H1 (cell line): Measurements from ENCODE around the gene RPS21. TPM values are rescaled to one million over a fixed set of nuclear protein-coding genes. Genes with fewer than 3 reads are reported as not detected.

Experiments
- CTCF ChIA-PET: fragments of 300-600 bp; sonication (Branson Sonifier 250); formaldehyde crosslinking; loops from one replicate; lab custom pipeline; 2021; ENCODE audit not compliant: partially characterized antibody; lab: Charles Lee
- POLR2A ChIA-PET: fragments of 300-600 bp; sonication (Branson Sonifier 250); formaldehyde crosslinking; loops from one replicate; lab custom pipeline; 2021; ENCODE audit warnings: inconsistent platforms; ENCODE audit not compliant: partially characterized antibody; lab: Charles Lee
- DNase-seq, 2 experiments: peaks; one replicate each; pipeline versions ENCODE4 v3.0.0 to v3.0.0-alpha.2; 2010 to 2022; ENCODE audit warnings: low spot score in 2 of 2, low read depth in 1 of 2, mixed read lengths in 1 of 2
- FAIRE-seq: peaks from 2 replicates; lab custom pipeline; 2011; peaks lifted over from hg19 to GRCh38; lab: Jason Lieb, UNC
- H2AFZ ChIP-seq: 2 replicates; pipeline ENCODE4 v1.8.1; 2012; ENCODE audit warnings: low read length, inconsistent platforms
- H2AK5ac ChIP-seq: 2 replicates; pipeline ENCODE4 v1.6.1; 2013; ENCODE audit warnings: low read depth, low read length
- H2BK120ac ChIP-seq: replicated peaks from 2 replicates; pipeline ENCODE3; 2013; ENCODE audit warnings: low read depth, low read length, inconsistent platforms
- H2BK12ac ChIP-seq: 2 replicates; pipeline ENCODE4 v1.6.1; 2013; ENCODE audit warnings: low read depth, low read length
- H2BK15ac ChIP-seq: 2 replicates; pipeline ENCODE4 v1.6.1; 2013; ENCODE audit warnings: low read length
- H2BK20ac ChIP-seq: 2 replicates; pipeline ENCODE4 v1.6.1; 2013; ENCODE audit warnings: low read length
- H2BK5ac ChIP-seq: 2 replicates; pipeline ENCODE4 v1.6.1; 2013; ENCODE audit warnings: low read depth, low read length
- H3K14ac ChIP-seq: 2 replicates; pipeline ENCODE4 v1.6.1; 2013; ENCODE audit warnings: inconsistent platforms; ENCODE audit not compliant: insufficient read length
- H3K18ac ChIP-seq: 2 replicates; pipeline ENCODE4 v1.6.1; 2013; ENCODE audit warnings: low read length; ENCODE audit errors: extremely low read depth
- H3K23ac ChIP-seq: 2 replicates; pipeline ENCODE4 v1.6.1; 2013; ENCODE audit warnings: inconsistent platforms; ENCODE audit not compliant: insufficient read length
- H3K23me2 ChIP-seq: 2 replicates; pipeline ENCODE4 v1.6.1; 2013; ENCODE audit warnings: low read depth, low read length
- H3K27ac ChIP-seq: 2 replicates; pipeline ENCODE4 v1.6.1; 2011; ENCODE audit warnings: low read depth, low read length, inconsistent platforms
- H3K27me3 ChIP-seq, 4 experiments: replicated peaks in 1 of 4; 1 replicate in 1 of 4; 2 replicates in 3 of 4; pipeline versions ENCODE4 v1.6.1 to v1.8.1; 2011 to 2013; ENCODE audit warnings: low read length in 3 of 4, mild to moderate bottlenecking in 3 of 4, inconsistent platforms in 2 of 4, mixed read lengths in 2 of 4, moderate library complexity in 1 of 4; ENCODE audit not compliant: control insufficient read depth in 3 of 4, insufficient read depth in 3 of 4; ENCODE audit errors: extremely low read depth in 1 of 4
- H3K36me3 ChIP-seq, 4 experiments: 2 replicates each; pipeline versions ENCODE4 v1.6.1 to v1.8.1; 2011 to 2013; ENCODE audit warnings: mild to moderate bottlenecking in 4 of 4, low read length in 3 of 4, moderate library complexity in 2 of 4, control low read depth in 1 of 4, inconsistent platforms in 1 of 4; ENCODE audit not compliant: insufficient read depth in 4 of 4, control insufficient read depth in 2 of 4
- H3K4ac ChIP-seq: replicated peaks from 2 replicates; pipeline ENCODE3; 2013; ENCODE audit warnings: low read length, low read depth, mixed read lengths, inconsistent platforms; ENCODE audit not compliant: insufficient read length
- H3K4me1 ChIP-seq, 4 experiments: replicated peaks in 1 of 4; 1 replicate in 1 of 4; 2 replicates in 3 of 4; pipeline versions ENCODE4 v1.6.1 to v1.8.1; 2011 to 2013; ENCODE audit warnings: low read length in 3 of 4, inconsistent platforms in 2 of 4, mixed read lengths in 1 of 4; ENCODE audit not compliant: insufficient read depth in 4 of 4, control insufficient read depth in 3 of 4
- H3K4me2 ChIP-seq, 2 experiments: 2 replicates each; pipeline versions ENCODE4 v1.6.1 to v1.8.1; 2011 to 2013; ENCODE audit warnings: low read depth in 2 of 2, low read length in 2 of 2, control low read depth in 1 of 2, inconsistent platforms in 1 of 2, mild to moderate bottlenecking in 1 of 2; ENCODE audit not compliant: insufficient read depth in 1 of 2
- H3K4me3 ChIP-seq, 4 experiments: fragments of 200-600, 300-600 bp in 1 of 4; sonication (generic), shearing (Covaris generic), sonication (Bioruptor Twin) in 1 of 4; 2 replicates each; pipeline versions ENCODE4 v1.5.1 to v1.8.1; 2011 to 2016; ENCODE audit warnings: low read length in 4 of 4, low read depth in 3 of 4, control low read depth in 2 of 4, inconsistent platforms in 2 of 4, mild to moderate bottlenecking in 2 of 4, mixed read lengths in 1 of 4, moderate library complexity in 1 of 4; ENCODE audit not compliant: insufficient read depth in 2 of 4; ENCODE audit errors: extremely low read depth in 1 of 4
- H3K56ac ChIP-seq: replicated peaks from 2 replicates; pipeline ENCODE3; 2013; ENCODE audit warnings: low read depth, mild to moderate bottlenecking, mixed read lengths, low read length, inconsistent platforms; ENCODE audit not compliant: insufficient read length
- H3K79me1 ChIP-seq: 2 replicates; pipeline ENCODE4 v1.6.1; 2013; ENCODE audit warnings: low read depth, low read length, control low read depth
- H3K79me2 ChIP-seq, 2 experiments: 2 replicates each; pipeline versions ENCODE4 v1.6.1 to v1.8.1; 2012 to 2013; ENCODE audit warnings: low read length in 2 of 2, mild to moderate bottlenecking in 2 of 2, inconsistent platforms in 1 of 2; ENCODE audit not compliant: insufficient read depth in 2 of 2, control insufficient read depth in 1 of 2
- H3K9ac ChIP-seq, 4 experiments: replicated peaks in 1 of 4; 1 replicate in 1 of 4; 2 replicates in 3 of 4; pipeline versions ENCODE4 v1.6.1 to v1.8.1; 2011 to 2013; ENCODE audit warnings: low read depth in 3 of 4, low read length in 3 of 4, control low read depth in 2 of 4, mild to moderate bottlenecking in 2 of 4, moderate library complexity in 2 of 4, inconsistent platforms in 1 of 4; ENCODE audit errors: extremely low read depth in 1 of 4
- H3K9me3 ChIP-seq, 2 experiments: 2 replicates each; pipeline versions ENCODE4 v1.6.1 to v1.8.1; 2012 to 2013; ENCODE audit warnings: mild to moderate bottlenecking in 2 of 2, moderate library complexity in 2 of 2, control low read depth in 1 of 2, inconsistent platforms in 1 of 2, low read depth in 1 of 2, low read length in 1 of 2, mixed read lengths in 1 of 2; ENCODE audit not compliant: insufficient read depth in 2 of 2
- H4K20me1 ChIP-seq, 2 experiments: replicated peaks in 1 of 2; 2 replicates each; pipeline versions ENCODE3 to v1.8.1; 2011 to 2013; ENCODE audit warnings: inconsistent platforms in 2 of 2, low read length in 2 of 2, mild to moderate bottlenecking in 1 of 2; ENCODE audit not compliant: insufficient read depth in 2 of 2, control insufficient read depth in 1 of 2
- H4K5ac ChIP-seq: 2 replicates; pipeline ENCODE4 v1.6.1; 2013; ENCODE audit warnings: low read length, low read depth, mixed read lengths, inconsistent platforms; ENCODE audit not compliant: insufficient read length
- H4K8ac ChIP-seq: 2 replicates; pipeline ENCODE4 v1.8.0; 2013; ENCODE audit warnings: mild to moderate bottlenecking, moderate library complexity, low read length, inconsistent platforms; ENCODE audit not compliant: insufficient read depth; ENCODE audit errors: extremely low read depth
- H4K91ac ChIP-seq: replicated peaks from 2 replicates; pipeline ENCODE3; 2013; ENCODE audit warnings: low read length, mixed read lengths, inconsistent platforms; ENCODE audit not compliant: insufficient read length
- ASH2L ChIP-seq: fragments of 200-600, 300-600 bp; sonication (generic); IDR thresholded peaks from one replicate; pipeline ENCODE4 v1.7.1; 2017; ENCODE audit warnings: low read length
- ATF2 ChIP-seq: IDR thresholded peaks from 2 replicates; pipeline ENCODE4 v1.6.1; 2012; ENCODE audit warnings: low read length, inconsistent platforms
- BACH1 ChIP-seq: IDR thresholded peaks from 2 replicates; pipeline ENCODE4 v1.6.1; 2012; ENCODE audit warnings: low read length, improper control_type of control experiment
- BCL11A ChIP-seq, 2 experiments: IDR thresholded peaks; one replicate each; pipeline ENCODE4 v1.6.1; 2011; ENCODE audit warnings: low read depth in 2 of 2, low read length in 2 of 2, mild to moderate bottlenecking in 2 of 2
- CHD1 ChIP-seq: IDR thresholded peaks from 2 replicates; pipeline ENCODE4 v1.6.1; 2012; ENCODE audit warnings: low read depth, low read length, improper control_type of control experiment
- CREB1 ChIP-seq: IDR thresholded peaks from 2 replicates; pipeline ENCODE4 v1.6.1; 2012; ENCODE audit warnings: inconsistent platforms
- CTBP2 ChIP-seq: IDR thresholded peaks from 2 replicates; pipeline ENCODE4 v1.7.0; 2011; ENCODE audit warnings: borderline replicate concordance, mild to moderate bottlenecking, moderate library complexity, mixed read lengths, low read length; ENCODE audit not compliant: insufficient read depth, insufficient read length
- EZH2 ChIP-seq: fragments of 200-600 bp; sonication (generic); IDR thresholded peaks from 2 replicates; pipeline ENCODE4 v1.7.1; 2012; ENCODE audit warnings: low read depth, mild to moderate bottlenecking, moderate library complexity, low read length, inconsistent platforms; ENCODE audit not compliant: severe bottlenecking
- GTF2F1 ChIP-seq: IDR thresholded peaks from 2 replicates; pipeline ENCODE4 v1.6.1; 2012; ENCODE audit warnings: low read depth, low read length, improper control_type of control experiment, borderline replicate concordance
- RBBP5 ChIP-seq: IDR thresholded peaks from 2 replicates; pipeline ENCODE4 v1.7.1; 2012; ENCODE audit warnings: low read depth, mild to moderate bottlenecking, inconsistent platforms, low read length, moderate library complexity, borderline replicate concordance
- SIN3A ChIP-seq, 2 experiments: IDR thresholded peaks in 1 of 2; conservative IDR thresholded peaks in 1 of 2; 2 replicates each; pipeline ENCODE4 v1.6.1; 2011 to 2012; ENCODE audit warnings: low read length in 2 of 2, improper control_type of control experiment in 1 of 2, low read depth in 1 of 2, mild to moderate bottlenecking in 1 of 2
- WGBS, 2 experiments: shearing (Covaris generic) in 1 of 2; methylation state at CpG; one replicate each; pipeline versions ENCODE4 v1.1.6 to v1.1.7; 2013 to 2015; ENCODE audit warnings: low lambda C conversion rate in 2 of 2, mixed read lengths in 2 of 2, inconsistent platforms in 1 of 2, low coverage in 1 of 2, missing lambda C conversion rate in 1 of 2; ENCODE audit not compliant: insufficient replicate concordance in 2 of 2, insufficient coverage in 1 of 2, insufficient read length in 1 of 2; ENCODE audit errors: extremely low coverage in 1 of 2, missing lambda C conversion rate in 1 of 2; 5-methylcytosine and 5-hydroxymethylcytosine counted together
- polyA plus RNA-seq, 7 experiments: library from polyadenylated mRNA; depleted of rRNA in 3 of 7; stranded (reverse) in 5 of 7; unstranded in 2 of 7; fragments of >200 nt in 5 of 7; fragments of 200-250 nt in 2 of 7; gene quantifications; 1 replicate in 5 of 7; 2 replicates in 1 of 7; 4 replicates in 1 of 7; pipeline versions ENCODE4 v1.2.1 to v1.2.3, GENCODE V29; 2011 to 2013; ENCODE audit warnings: missing spikeins in 2 of 7, mixed read lengths in 2 of 7
- total RNA-seq: library from RNA; stranded (reverse); fragmentation: NEBNext Ultra II Directional; extraction: Animal tissue kit (Norgen Biotek cat#: 25700); gene quantifications from 2 replicates; pipeline ENCODE4 v1.2.1, GENCODE V29; 2021

Gene RPS21
- total and polyA plus RNA-seq, 2 of the 8 experiments (the other 6 are each of a cell fraction or from before 2014, with no cell fraction given), result 1,787 to 7,219 TPM

- no peaks in the 10 kb centered on the region for H3K9me3 ChIP-seq
- no peak overlapping the region for H2BK120ac ChIP-seq
- H4K91ac ChIP-seq, result no peak overlapping the region
- FAIRE-seq (no peak), DNase-seq (no peak)
- H2BK12ac ChIP-seq, result no peak overlapping the region
- CTCF ChIA-PET, result interaction anchor here (1.1 to 14.1 kb wide), 4 partner anchors 15 to 76 kb away, joined by 3 to 212 read pairs (median 4); partner anchors contain the start of gene LAMA5
- no peak overlapping the region for H4K5ac ChIP-seq
- H3K27me3 ChIP-seq, result no peaks in the 10 kb centered on the region
- no peak overlapping the region for H4K8ac ChIP-seq
- H3K79me1 ChIP-seq, result no peaks in the 10 kb centered on the region; the same call in 1 of the 2 replicates
- H3K4me2 ChIP-seq, result no peak overlapping the region
- no peak overlapping the region for H2BK15ac ChIP-seq
- H4K20me1 ChIP-seq, result peaks cover 0 to 10% of the 10 kb centered on the region in 2 experiments
- H3K4me1 ChIP-seq, result peaks cover 0 to 12% (median 11%) of the 10 kb centered on the region in 4 experiments; a peak in 6 of 7 replicates
- no peak overlapping the region for H3K4ac ChIP-seq
- peaks cover 0 to 5% (median 2%) of the 10 kb centered on the region in 4 experiments; a peak in 3 of 8 replicates for H3K36me3 ChIP-seq
- peaks cover 9% of the 10 kb centered on the region; the same call in 1 of the 2 replicates for H3K23me2 ChIP-seq
- no peak overlapping the region for H2AK5ac ChIP-seq
- no peak overlapping the region for H3K23ac ChIP-seq
- H2AFZ ChIP-seq, result no peak overlapping the region
- H2BK20ac ChIP-seq, result no peak overlapping the region
- no peak overlapping the region for H2BK5ac ChIP-seq
- no peak overlapping the region for H3K4me3 ChIP-seq
- H3K18ac ChIP-seq, result no peak overlapping the region
- H3K56ac ChIP-seq, result no peak overlapping the region
- H3K14ac ChIP-seq, result no peak overlapping the region
- no peak overlapping the region for H3K27ac ChIP-seq
- POLR2A ChIA-PET, result interaction anchor here (0.5 to 10.7 kb wide), 9 partner anchors 8 to 75 kb away, joined by 3 to 213 read pairs (median 4); partner anchors contain the start of gene LAMA5
- WGBS, 2 experiments, result 85% methylated on average over 16 of the region's 16 CpGs; no CpG with 5 or more reads in 1 of the 2 experiments
- no peak overlapping the region for H3K9ac ChIP-seq
- peaks cover 0 to 17% of the 10 kb centered on the region in 2 experiments; a peak in 2 of 4 replicates for H3K79me2 ChIP-seq
- TF ChIP-seq RBBP5 (no peak), GTF2F1 (no peak), CHD1 (no peak), ASH2L (no peak), CREB1 (no peak), ATF2 (no peak), BACH1 (no peak), BCL11A (IDR thresholded peaks at IDR 0.05; ENCODE audit: low read depth in 2 of 2, low read length in 2 of 2) (no peak), EZH2 (no peak), SIN3A (conservative IDR thresholded peaks at IDR 0.05 in 1 of 2, IDR thresholded peaks at IDR 0.05 in 1 of 2; ENCODE audit: low read depth in 1 of 2, low read length in 2 of 2) (no peak), CTBP2 (no peak)
These were observed 5.6 kb upstream of the RPS21 start for GRCh38 chr20:62381202-62381797.
